ENCODE results near the gene TALDO1.

GRCh38 chr11:802693-803466 is 55.6 kb downstream of the TALDO1 start:
- TF ChIP-seq, protein P1, sequence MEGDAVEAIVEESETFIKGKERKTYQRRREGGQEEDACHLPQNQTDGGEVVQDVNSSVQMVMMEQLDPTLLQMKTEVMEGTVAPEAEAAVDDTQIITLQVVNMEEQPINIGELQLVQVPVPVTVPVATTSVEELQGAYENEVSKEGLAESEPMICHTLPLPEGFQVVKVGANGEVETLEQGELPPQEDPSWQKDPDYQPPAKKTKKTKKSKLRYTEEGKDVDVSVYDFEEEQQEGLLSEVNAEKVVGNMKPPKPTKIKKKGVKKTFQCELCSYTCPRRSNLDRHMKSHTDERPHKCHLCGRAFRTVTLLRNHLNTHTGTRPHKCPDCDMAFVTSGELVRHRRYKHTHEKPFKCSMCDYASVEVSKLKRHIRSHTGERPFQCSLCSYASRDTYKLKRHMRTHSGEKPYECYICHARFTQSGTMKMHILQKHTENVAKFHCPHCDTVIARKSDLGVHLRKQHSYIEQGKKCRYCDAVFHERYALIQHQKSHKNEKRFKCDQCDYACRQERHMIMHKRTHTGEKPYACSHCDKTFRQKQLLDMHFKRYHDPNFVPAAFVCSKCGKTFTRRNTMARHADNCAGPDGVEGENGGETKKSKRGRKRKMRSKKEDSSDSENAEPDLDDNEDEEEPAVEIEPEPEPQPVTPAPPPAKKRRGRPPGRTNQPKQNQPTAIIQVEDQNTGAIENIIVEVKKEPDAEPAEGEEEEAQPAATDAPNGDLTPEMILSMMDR (IDR thresholded peaks at IDR 0.05; ENCODE audit: low read length): no peak
- no peak for TF ChIP-seq EZH2 (IDR thresholded peaks at IDR 0.05; ENCODE audit: borderline replicate concordance, low read length)
